HG03108 (cell line): ENCODE measurements around the gene ZNHIT1.

ENCODE experiments used
- ATAC-seq: cut with Tn5 transposase; IDR thresholded peaks from one replicate; pipeline ENCODE4 v1.9.1; 2021; ENCODE audit warnings: moderate library complexity; ENCODE audit not compliant: unreplicated experiment

ZNHIT1 gene

DNA sequence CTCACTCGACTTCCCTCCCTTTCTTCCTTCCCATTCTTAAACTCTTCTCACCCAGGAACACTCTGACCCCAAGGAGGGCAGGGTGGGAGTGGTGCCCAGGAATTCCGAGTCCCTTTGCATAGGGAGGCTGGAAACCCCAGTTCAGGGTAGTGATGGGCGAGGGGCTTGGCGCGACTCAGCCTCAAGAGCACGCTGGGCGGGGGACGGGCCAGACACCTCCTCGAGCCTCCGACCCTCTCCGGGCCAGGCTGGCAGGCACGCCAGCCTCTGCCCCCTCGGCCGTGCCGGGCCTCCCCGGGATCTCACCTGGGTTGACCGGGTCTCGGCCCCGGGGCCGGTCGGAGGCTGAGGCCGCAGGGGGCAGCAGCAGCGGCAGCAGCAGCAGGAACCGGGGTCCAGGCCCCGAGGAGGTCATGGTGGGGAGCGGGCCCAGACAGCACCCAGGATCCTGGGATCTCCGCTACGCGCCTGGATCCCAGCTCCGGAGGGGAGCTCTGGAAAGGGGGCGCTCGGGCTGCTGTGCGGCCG, 1.0 kb upstream of the ZNHIT1 start:
- ATAC-seq, result peak; percentile 19

DNA sequence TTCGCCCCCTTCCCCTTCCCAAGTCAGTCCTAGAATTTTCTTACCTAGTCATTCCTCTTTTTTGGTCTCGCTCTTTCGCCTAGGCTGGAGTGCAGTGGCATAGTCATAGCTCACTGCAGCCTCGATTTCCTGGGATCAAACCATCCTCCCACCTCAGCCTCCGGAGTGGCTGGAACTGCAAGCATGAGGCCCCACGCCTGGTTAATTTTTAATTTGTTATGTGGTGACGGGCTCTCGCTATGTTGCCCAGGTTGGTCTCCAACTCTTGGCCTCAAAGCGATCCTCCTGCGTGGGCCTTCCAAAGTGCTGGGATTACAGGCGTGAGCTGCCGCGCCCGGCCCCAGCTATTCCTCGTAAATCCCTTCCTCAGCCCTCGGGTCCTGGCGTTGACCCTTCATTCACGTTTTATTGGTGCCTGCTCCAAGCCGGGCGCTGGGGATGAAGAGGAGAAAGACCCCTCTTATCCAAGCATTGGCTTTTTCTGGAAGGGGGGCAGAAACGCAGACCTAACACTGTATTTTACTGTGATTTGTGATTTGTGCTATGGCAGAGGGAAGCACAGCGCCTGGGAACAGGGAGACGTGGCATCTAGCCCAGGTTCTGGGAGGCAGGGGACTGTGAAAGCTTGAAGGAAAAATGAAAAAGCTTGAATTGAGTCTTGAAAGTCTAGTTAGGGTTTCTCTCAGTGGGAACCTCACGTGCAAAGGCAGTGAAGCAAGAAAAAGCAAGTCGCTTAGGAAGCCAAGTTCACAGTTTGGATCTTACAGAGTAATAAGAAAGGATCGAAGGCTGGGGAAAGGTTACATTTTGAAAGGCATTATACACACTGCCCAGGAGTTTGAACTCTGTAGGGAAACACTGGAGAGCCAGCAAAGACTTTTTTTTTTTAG, 516 bp downstream of the ZNHIT1 start:
- ATAC-seq, result no peak

DNA sequence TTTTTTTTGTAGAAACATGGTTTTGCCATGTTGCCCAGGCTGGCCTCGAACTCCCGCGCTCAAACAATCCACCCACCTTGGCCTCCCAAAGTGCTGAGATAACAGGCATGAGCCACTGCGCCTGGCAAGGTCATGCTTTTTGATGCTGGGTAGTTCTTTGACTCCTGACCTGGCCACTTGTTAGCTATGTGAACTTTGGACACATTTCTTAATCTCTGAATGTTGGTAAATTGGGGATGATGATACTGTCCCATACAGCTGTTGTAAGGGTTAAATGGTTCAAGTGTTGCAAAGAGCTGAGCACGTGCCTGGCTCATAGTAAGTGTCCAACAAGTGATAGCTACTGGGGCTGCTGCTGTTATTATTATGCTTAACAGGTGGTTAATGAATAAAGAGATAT, 2.3 kb downstream of the ZNHIT1 start:
- ATAC-seq, result no peak

DNA sequence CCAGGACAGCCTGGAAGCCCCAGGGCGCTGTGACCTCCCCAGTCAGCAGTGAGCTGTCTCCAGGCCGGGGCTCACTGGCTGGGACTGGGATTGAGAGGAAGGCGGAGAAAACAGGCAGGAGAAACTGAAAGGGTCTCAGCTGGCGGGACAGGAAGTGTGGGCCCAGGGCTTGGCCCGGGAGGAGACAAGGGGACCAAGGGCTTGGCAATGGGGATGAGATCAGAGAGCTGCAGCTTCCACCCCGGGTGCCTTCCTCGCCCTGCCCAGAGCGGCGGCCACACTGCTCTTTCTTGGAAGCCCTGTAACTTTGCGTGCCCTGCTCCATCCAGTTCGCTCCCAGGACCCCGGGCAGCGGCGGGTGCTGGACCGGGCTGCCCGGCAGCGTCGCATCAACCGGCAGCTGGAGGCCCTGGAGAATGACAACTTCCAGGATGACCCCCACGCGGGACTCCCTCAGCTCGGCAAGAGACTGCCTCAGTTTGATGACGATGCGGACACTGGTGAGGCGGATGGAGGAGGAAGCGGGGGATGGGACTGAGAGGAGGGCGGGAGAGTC, 4.4 kb downstream of the ZNHIT1 start:
- ATAC-seq, result no peak

DNA sequence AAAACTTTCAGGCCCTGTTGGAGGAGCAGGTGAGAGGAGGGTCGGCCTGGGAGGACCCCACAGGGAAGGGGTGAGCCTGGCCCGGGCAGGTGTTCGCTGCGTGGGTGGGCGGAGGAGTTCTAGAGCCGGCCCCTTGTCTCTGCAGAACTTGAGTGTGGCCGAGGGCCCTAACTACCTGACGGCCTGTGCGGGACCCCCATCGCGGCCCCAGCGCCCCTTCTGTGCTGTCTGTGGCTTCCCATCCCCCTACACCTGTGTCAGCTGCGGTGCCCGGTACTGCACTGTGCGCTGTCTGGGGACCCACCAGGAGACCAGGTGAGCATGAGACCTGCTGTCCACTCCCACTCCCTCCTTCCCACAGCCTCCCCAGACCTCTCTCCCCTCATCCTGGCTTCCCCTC, 5.6 kb downstream of the ZNHIT1 start:
- ATAC-seq, result no peak

DNA sequence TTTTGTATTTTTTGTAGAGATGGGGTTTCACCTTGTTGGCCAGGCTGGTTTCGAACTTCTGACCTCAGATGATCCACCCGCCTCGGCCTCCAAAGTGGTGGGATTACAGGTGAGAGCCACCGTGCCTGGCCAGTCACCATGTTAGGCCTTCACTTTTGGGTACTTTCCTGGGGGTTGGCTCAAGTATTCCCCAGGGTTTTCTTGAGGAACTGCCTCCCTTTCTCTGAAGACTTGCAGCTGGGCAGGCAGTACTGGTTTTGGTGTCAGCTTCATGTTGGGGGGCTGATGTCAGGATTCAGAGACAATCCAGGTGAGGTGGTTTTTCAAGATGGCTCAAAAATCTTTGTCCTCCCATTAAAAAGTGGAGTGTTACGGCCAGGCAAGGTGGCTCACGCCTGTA, 7.7 kb downstream of the ZNHIT1 start:
- ATAC-seq, result no peak

DNA sequence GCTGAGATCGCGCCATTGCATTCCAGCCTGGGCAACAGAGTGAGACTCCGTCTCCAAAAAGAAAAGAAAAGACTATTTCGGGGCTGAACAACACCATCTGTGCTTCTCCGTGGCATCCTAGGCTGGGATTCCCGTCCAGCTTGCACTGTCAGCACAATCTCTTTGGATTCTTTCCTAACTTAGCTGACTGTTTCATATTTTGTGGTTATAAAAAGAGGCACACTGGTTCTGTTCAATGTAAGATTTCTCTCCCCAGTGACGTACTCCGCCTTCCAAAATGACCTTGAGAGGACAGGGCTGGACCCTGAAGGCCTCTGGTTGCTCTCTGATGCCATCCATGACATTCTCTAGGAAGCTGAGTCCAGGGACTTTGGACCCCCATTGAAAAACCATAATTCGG, 8.8 kb downstream of the ZNHIT1 start:
- ATAC-seq, result no peak

DNA sequence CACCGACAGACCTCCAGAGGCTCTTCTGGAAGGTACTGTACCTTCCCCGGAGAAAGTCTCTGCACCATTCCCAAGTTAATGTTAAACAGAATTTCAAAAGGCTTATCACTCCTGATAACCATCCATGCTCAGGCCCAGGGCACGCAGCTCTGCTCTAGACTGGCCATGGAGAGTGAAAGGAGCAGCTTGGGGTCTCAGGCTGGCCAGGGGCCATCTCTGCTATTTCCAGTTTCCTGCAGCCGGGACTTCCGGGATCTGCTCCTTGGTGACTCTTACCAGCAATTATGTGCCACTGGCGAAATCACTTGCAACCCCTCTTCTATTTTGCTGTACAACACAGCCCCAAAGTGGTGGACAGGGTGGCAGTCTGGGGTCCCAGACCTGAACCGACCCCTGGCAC, 13.7 kb downstream of the ZNHIT1 start:
- no peak for ATAC-seq

DNA sequence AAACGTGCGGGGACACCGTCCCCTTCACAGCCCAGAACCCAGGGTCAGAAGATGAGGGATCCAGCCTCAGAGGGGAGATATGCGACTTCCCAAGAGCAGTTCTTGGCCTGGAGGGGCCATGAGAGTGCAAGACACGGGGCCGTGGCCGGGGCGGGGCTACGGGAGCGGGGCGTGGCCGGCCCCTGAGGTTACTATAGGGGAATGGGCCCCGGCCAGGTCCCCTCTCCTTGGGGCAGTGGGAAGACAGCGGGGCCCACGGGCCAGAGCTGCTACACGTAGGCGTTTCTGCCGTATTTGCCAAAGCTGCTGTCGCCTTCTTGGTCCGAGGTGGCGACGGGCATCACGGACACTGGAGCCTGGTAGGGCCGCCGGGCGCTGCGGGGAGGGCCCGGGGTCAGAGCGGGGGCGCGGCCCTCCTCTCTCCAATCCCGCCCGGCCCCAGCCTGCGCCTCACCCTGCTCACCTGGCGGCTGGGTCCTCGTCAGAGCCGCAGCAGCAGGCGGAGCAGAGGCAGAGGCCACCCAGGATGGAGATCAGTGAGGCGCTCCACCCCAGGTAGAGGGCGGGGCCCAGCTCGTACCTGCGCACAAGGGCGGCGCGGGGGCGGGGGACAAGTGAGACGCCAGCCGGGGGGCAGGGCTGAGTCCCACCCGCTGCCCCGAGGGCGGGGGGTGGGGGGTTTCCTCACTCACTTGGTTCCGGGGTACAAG, 14.3 kb downstream of the ZNHIT1 start:
- ATAC-seq, result no peak

DNA sequence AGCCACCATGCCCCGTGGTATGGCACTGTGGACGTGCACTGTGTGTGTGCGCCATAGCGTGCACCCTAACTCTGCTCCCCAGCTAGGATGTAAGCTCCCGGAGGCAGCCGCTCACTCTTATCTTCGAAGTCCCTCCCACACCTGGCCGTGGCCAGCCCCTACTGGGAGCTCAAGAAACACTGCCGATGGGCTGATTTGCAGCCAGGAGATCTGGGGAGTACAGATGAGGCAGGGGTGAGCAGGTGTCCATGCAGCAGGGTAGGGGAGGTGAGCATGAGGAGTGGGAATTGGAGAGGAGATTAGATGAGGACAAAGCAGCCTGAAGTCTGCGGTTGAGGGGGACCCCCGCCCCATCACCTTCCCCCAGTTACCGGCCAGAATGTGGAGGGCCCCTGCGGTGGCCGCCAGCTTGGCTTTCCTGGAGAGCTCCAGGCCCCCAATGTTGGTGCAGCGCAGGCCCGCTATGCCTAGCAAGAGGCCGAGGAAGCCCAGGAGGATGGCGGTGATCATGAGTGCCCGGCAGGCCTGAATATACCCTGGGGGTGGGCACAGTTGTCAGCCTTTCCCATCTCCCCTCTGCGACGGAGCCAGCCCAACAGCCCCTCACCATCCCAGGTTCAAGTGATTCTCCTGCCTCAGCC, 16.1 kb downstream of the ZNHIT1 start:
- ATAC-seq, result no peak

DNA sequence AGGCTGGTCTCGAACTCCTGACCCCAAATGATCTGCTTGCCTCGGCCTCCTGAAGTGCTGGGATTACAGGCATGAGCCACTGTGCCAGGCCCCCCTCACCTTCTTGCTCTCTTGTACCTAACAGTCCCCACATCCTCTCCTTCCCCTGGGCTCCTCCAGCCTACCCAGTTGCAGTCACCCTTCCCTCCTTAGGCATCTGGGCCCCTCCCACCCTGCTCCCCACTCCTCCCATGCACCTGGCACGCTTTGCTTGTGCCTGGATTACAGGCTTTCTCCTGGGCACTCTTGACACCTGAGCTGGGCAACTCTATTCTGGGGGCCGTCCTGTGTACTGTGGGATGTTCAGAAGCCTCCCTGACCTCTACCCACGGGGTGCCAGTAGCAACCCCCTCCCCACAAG, 16.7 kb downstream of the ZNHIT1 start:
- ATAC-seq, result no peak

DNA sequence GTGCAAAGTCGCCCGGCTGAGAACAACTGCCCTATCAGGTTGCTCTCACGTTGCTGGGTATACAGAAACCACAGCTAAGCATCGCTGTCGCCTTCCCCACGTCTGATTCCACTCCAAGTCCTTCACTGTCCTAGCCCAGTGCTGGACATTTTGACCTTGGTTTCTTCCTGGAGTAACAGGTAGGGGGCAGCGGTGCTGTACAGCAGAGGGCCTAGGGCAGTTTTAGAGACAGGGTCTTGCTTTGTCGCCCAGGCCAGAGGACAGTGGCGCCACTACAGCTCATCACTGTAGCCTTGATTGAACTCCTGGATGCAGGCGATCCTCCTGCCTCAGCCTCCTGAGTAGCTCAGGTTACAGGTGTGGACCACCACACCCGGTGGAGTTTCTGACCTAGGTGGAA, 17.1 kb downstream of the ZNHIT1 start:
- no peak for ATAC-seq

DNA sequence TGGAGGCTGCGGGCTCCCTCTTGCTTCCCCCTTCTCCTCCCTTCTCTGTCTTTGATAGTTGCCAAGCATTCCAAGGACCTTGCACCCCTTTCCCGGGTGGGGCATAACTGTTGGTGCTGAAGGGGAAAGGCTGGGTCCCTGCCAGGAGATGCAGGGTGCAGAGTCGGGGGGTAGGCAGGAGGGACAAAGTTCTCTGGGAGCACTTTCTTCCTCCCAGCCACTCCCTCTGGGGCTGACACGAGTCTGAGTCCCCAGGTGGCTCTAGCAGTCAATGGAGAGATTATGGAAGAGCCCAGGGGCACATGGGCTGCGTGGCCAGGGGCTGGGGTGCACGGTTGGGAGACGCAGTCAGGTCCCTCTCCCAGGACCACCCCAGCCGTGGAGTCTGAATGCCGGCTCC, 17.6 kb downstream of the ZNHIT1 start:
- ATAC-seq, result no peak

DNA sequence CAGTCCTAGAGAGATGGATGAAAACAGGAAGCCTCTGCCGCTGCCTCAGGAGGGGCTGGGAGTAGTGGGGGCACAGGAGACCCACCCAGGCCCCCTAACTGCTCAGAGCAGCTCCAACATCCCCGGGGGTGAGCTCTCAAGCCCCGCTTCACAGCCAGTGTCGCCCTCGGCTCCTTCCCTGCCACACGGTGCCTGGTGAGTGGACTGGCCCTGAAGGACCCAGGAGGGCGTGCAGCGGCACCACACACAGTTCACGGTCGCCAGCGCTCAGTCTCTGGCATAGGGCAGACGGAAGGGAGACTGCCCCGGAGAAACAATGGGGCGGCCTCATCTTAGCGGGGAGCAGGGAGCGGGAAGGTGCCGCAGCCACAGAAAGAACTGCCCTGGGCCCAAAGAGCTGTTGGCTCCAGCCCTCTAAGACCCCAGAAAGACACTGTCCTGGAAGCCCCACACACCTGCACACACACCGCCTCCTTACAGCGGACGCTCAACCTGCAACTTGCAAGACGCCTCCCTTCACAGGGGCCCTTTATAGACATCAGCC, 18.4 kb downstream of the ZNHIT1 start:
- no peak for ATAC-seq

DNA sequence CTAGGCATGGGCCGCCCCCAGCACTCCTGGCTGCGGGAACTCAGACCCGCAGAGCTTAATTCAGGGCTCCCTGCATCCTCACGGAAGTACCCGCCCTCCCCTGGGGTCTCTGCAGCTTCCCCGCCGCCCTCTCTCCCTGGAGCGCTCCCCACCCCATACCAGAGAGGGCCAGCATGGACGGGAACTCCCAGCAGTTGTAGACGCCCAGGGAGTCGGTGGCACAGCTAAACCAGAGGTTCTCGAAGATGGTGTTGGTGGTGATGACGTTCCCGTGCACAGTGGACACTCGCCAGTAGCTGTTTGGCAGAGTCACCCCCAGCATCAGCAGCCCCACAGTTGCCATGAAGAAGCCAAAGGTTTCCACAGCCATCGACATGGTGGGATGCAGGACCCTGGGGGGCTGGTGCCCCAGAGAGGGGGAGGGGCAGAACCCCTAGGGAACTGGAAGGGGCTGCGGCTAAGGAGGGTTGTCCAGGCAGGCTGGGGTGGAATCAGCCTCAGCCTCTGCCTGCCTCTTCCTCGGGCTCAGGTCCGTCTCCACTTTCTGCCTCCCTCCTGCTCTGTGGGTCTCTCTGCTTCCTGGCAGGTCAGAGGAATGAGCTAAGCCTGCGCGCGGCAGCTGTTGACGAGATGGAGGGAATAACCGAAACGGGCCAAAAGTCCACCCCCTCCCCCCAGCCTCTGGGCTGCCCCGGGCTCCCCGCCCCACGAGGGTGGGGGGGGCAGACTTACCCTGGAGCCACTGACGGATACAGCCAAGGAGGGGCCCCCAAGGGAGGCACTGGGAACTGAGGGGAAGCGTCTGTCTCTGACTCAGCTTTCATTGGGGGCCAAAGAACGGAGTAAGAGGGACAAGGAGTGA, 19.5 kb downstream of the ZNHIT1 start, which contains the start of gene CLDN15:
TSS of gene CLDN15 (minus strand) at position 597 of the 862 bp plus-strand sequence. CDS start at position 376, 221 bp downstream.
- no peak for ATAC-seq

DNA sequence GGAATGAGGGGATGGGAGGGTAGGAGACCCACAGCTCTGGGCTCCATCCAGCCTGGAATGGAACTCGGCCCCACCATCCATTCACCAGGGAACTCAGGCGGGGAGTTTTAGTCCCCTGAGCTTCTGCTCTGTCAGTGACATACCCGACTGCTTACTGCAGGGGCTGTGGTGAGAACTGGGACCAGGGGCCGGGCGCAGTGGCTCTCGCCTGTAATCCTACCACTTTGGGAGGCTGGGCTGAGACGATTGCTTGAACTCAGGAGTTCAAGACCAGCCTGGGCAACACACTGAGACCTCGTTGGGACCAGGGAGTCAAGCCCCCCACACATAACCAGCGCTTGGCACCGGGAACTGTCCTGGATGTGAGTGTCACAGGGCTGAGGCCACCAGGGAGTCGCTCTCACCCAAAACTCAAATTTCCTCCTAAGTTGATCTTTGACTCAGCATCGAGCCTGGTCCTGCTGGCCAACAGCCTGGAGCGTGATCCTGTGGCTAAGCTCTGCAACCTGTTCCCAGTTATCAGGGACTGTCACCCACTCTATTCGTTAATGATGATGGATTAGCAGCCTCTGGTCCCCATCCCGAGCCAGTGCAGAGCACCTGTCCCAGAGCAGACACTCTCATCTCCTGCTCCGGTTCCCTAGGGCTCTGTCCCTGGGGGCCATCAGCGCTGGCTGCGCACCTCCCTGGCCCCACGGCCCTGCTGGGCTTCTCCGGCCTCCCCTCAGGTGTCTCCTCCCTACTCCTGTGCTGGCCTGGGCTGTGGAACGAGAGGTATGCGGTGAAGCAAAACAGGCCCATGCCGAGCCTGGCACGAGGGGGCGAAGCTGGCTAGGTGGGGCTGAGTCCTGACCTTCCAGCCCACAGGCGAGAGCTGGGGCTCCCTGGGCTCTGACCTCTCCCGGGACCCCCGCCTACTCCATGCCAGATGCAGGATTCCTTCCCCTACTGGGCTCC, 20.5 kb downstream of the ZNHIT1 start:
- ATAC-seq, result no peak

DNA sequence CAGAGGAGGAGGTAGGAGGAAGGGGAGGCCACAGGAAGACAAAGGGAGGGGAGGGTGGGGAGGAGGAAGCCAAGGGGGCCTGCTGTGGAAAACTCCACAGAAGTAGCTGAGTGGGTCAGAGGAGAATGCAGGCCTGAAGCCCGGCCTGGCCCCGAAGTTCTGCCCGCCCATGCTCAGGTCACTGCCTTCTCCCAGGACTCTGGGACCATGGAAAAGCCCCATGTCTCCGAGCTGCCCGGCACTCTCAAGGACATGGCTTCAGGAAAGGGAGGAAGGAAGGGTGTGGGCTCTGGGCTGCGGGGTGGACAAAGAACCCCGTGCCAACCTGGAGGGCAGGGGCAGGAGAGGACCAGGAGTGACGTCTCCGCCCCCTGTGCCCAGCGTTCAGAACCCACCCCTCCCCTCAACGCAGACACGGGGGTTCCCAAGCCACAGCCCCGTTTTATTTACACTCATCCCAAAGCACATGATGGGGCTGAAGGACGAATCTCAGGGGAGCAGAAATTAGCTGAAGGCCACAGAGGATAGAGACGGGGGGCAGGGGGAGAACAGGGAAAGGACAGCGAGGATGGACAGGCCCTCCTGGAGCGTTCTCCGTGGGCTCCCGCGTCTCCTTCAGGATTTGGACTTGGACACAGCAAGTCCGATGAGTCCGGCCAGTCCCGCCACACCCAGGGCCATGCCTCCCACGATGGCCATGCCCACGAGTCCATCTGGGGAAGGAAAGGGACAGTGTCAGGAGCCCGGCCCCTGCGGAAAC, 21.4 kb downstream of the ZNHIT1 start:
- no peak for ATAC-seq

DNA sequence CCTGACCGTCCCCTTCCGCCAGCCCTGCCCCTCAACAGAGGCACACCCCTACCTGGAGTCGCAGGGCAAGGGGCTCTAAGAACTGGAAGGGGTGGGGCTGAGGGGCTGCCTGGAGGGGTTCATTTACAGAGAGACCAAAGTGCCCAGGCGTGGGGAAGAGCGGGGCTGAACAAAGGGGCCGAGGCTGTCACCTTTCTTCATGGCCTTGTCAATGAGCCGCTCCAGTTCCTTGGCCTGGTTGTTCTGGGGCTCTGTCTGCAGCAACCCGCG, 21.9 kb downstream of the ZNHIT1 start:
- ATAC-seq, result no peak
